Measurements from ENCODE around the gene AKAP4.

AKAP4 gene

DNA sequence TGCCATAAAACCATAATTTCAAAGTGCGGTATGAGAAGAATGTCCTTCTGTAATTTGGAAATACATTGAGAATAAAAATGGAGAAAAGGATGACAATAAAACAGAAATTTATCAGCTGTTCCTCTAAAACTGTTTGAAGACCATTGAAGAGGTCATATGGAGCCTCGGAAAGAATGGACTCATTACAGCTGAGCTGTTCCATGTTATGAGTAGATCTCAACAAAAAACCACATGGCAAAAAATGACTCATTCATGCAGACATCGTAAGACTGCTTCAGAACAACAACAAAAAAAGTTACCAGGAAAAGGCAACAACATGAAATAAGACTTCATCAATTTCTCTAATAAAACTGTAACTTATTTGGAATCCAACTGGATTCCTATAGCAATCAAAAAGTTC lies 39.7 kb downstream of the AKAP4 start:
- H3K27me3 ChIP-seq (ENCODE audit: insufficient read depth, insufficient read length): no peaks in the 10 kb centered on the region
- H3K36me3 ChIP-seq (ENCODE audit: insufficient read depth, insufficient read length, low read length): no peaks in the 10 kb centered on the region
- no peaks in the 10 kb centered on the region for H3K9me3 ChIP-seq (ENCODE audit: insufficient read depth, low read length)
- TF ChIP-seq YY1 (IDR thresholded peaks at IDR 0.05; ENCODE audit: insufficient read depth, insufficient read length) (no peak), SUZ12 (IDR thresholded peaks at IDR 0.05; ENCODE audit: extremely low read depth, insufficient read depth, insufficient read length) (no peak), ZNF274 (IDR thresholded peaks at IDR 0.05; ENCODE audit: low read depth, low read length) (no peak)
- H3K4me3 ChIP-seq (ENCODE audit: insufficient read length, low read depth): no peak overlapping the region
- H3K4me1 ChIP-seq (ENCODE audit: insufficient read depth, insufficient read length): no peaks in the 10 kb centered on the region
- no peak overlapping the region for H3K9ac ChIP-seq (ENCODE audit: insufficient read length, low read depth)
- DNase-seq (ENCODE audit: low read depth, low spot score): no peak

GRCh38 chrX:50158593-50158992 lies 42.2 kb downstream of the AKAP4 start:
- Histone ChIP-seq H3K9ac (ENCODE audit: insufficient read length, low read depth) (no peak overlapping the region), H3K4me3 (ENCODE audit: insufficient read length, low read depth) (no peak overlapping the region), H3K9me3 (ENCODE audit: insufficient read depth, low read length) (no peaks in the 10 kb centered on the region), H3K36me3 (ENCODE audit: insufficient read depth, insufficient read length, low read length) (no peaks in the 10 kb centered on the region), H3K4me1 (ENCODE audit: insufficient read depth, insufficient read length) (no peaks in the 10 kb centered on the region), H3K27me3 (ENCODE audit: insufficient read depth, insufficient read length) (no peaks in the 10 kb centered on the region)
- no peak for DNase-seq (ENCODE audit: low read depth, low spot score)
- TF ChIP-seq YY1 (IDR thresholded peaks at IDR 0.05; ENCODE audit: insufficient read depth, insufficient read length) (no peak), SUZ12 (IDR thresholded peaks at IDR 0.05; ENCODE audit: extremely low read depth, insufficient read depth, insufficient read length) (no peak), ZNF274 (IDR thresholded peaks at IDR 0.05; ENCODE audit: low read depth, low read length) (no peak)

DNA sequence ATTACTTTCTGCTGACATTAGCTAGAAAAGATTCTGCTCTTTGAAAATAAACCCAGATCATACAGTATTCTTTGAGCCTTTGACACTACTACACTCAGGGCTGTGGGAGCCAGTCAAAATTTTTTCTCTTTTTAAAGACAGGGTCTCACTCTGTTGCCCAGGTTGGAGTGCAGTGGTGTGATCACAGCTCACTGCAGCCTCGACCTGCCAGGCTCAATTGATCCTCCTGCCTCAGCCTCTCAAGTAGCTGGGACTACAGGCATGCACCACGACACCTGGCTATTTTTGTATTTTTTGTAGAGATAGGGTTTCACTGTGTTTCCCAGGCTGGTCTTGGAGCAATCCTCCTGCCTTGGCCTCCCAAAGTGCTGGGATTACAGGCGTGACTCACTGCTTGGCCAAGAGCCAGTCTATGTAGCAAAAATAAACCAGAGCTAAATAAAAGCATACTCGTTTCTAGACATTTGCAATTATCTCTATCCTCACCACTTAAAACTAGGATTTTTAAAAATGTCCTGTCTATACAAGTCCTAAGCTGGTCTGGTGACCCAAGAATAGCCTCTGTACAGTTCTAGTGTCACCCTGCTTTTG lies 43.2 kb downstream of the AKAP4 start:
- no peaks in the 10 kb centered on the region for H3K9me3 ChIP-seq (ENCODE audit: insufficient read depth, low read length)
- H3K4me1 ChIP-seq (ENCODE audit: insufficient read depth, insufficient read length): no peaks in the 10 kb centered on the region
- TF ChIP-seq ZNF274 (IDR thresholded peaks at IDR 0.05; ENCODE audit: low read depth, low read length): no peak
- no peak for TF ChIP-seq SUZ12 (IDR thresholded peaks at IDR 0.05; ENCODE audit: extremely low read depth, insufficient read depth, insufficient read length)
- TF ChIP-seq YY1 (IDR thresholded peaks at IDR 0.05; ENCODE audit: insufficient read depth, insufficient read length): no peak
- H3K27me3 ChIP-seq (ENCODE audit: insufficient read depth, insufficient read length): no peaks in the 10 kb centered on the region
- DNase-seq (ENCODE audit: low read depth, low spot score): no peak
- no peak overlapping the region for H3K4me3 ChIP-seq (ENCODE audit: insufficient read length, low read depth)
- no peak overlapping the region for H3K9ac ChIP-seq (ENCODE audit: insufficient read length, low read depth)
- H3K36me3 ChIP-seq (ENCODE audit: insufficient read depth, insufficient read length, low read length): no peaks in the 10 kb centered on the region

GRCh38 chrX:50154429-50154828 lies 46.4 kb downstream of the AKAP4 start:
- H3K4me1 ChIP-seq (ENCODE audit: insufficient read depth, insufficient read length): no peaks in the 10 kb centered on the region
- H3K4me3 ChIP-seq (ENCODE audit: insufficient read length, low read depth): no peak overlapping the region
- no peak for DNase-seq (ENCODE audit: low read depth, low spot score)
- H3K27me3 ChIP-seq (ENCODE audit: insufficient read depth, insufficient read length): no peaks in the 10 kb centered on the region
- H3K9me3 ChIP-seq (ENCODE audit: insufficient read depth, low read length): no peaks in the 10 kb centered on the region
- H3K9ac ChIP-seq (ENCODE audit: insufficient read length, low read depth): no peak overlapping the region
- H3K36me3 ChIP-seq (ENCODE audit: insufficient read depth, insufficient read length, low read length): no peaks in the 10 kb centered on the region
- no peak for TF ChIP-seq SUZ12 (IDR thresholded peaks at IDR 0.05; ENCODE audit: extremely low read depth, insufficient read depth, insufficient read length)
- TF ChIP-seq ZNF274 (IDR thresholded peaks at IDR 0.05; ENCODE audit: low read depth, low read length): no peak
- TF ChIP-seq YY1 (IDR thresholded peaks at IDR 0.05; ENCODE audit: insufficient read depth, insufficient read length): no peak

- Histone ChIP-seq H3K9me3 (ENCODE audit: insufficient read depth, low read length) (no peaks in the 10 kb centered on the region), H3K36me3 (ENCODE audit: insufficient read depth, insufficient read length, low read length) (no peaks in the 10 kb centered on the region), H3K9ac (ENCODE audit: insufficient read length, low read depth) (no peak overlapping the region), H3K27me3 (ENCODE audit: insufficient read depth, insufficient read length) (no peaks in the 10 kb centered on the region), H3K4me1 (ENCODE audit: insufficient read depth, insufficient read length) (no peaks in the 10 kb centered on the region), H3K4me3 (ENCODE audit: insufficient read length, low read depth) (no peak overlapping the region)
- TF ChIP-seq ZNF274 (IDR thresholded peaks at IDR 0.05; ENCODE audit: low read depth, low read length): no peak
- no peak for TF ChIP-seq YY1 (IDR thresholded peaks at IDR 0.05; ENCODE audit: insufficient read depth, insufficient read length)
- TF ChIP-seq SUZ12 (IDR thresholded peaks at IDR 0.05; ENCODE audit: extremely low read depth, insufficient read depth, insufficient read length): no peak
- DNase-seq (ENCODE audit: low read depth, low spot score): no peak
These were observed 48.4 kb downstream of the AKAP4 start for GRCh38 chrX:50152456-50152855.

- no peak for TF ChIP-seq ZNF274 (IDR thresholded peaks at IDR 0.05; ENCODE audit: low read depth, low read length)
- TF ChIP-seq SUZ12 (IDR thresholded peaks at IDR 0.05; ENCODE audit: extremely low read depth, insufficient read depth, insufficient read length): no peak
- TF ChIP-seq YY1 (IDR thresholded peaks at IDR 0.05; ENCODE audit: insufficient read depth, insufficient read length): no peak
- Histone ChIP-seq H3K27me3 (ENCODE audit: insufficient read depth, insufficient read length) (no peaks in the 10 kb centered on the region), H3K36me3 (ENCODE audit: insufficient read depth, insufficient read length, low read length) (no peaks in the 10 kb centered on the region), H3K9me3 (ENCODE audit: insufficient read depth, low read length) (no peaks in the 10 kb centered on the region; the same call in 1 of the 2 replicates), H3K9ac (ENCODE audit: insufficient read length, low read depth) (no peak overlapping the region), H3K4me1 (ENCODE audit: insufficient read depth, insufficient read length) (no peaks in the 10 kb centered on the region), H3K4me3 (ENCODE audit: insufficient read length, low read depth) (no peak overlapping the region)
- no peak for DNase-seq (ENCODE audit: low read depth, low spot score)
These were observed 52.8 kb downstream of the AKAP4 start for GRCh38 chrX:50147972-50148371.

All from NT2/D1 (cell line).